A673 (cell line): Measurements from ENCODE around the gene CHGA. TPM values are rescaled to one million over a fixed set of nuclear protein-coding genes. Genes with fewer than 3 reads are reported as not detected.
A peak's percentile ranks its signal among the peaks of the same experiment; 100 is the strongest.

Experiments used
- Bru-seq: library from RNA; stranded (reverse); fragments of 400-500 nt; gene quantifications from one replicate; lab custom pipeline; 2021; lab: Mats Ljungman, UMichigan
- BruChase-seq, 2 experiments: library from RNA; stranded (reverse); fragments of 400-500 nt; gene quantifications; one replicate each; lab custom pipeline; 2021; lab: Mats Ljungman, UMichigan
- BruUV-seq: library from RNA; stranded (reverse); fragments of 400-500 nt; replicated peaks from 2 replicates; lab custom pipeline; 2021; lab: Mats Ljungman, UMichigan
- CTCF ChIA-PET: fragments of 300-600 bp; sonication (Branson Sonifier 250); formaldehyde crosslinking; loops from one replicate; lab custom pipeline; 2022; ENCODE audit warnings: antibody characterized with exemption; lab: Charles Lee
- POLR2A ChIA-PET: fragments of 300-600 bp; sonication (Branson Sonifier 250); formaldehyde crosslinking; loops from one replicate; lab custom pipeline; 2022; ENCODE audit warnings: antibody characterized with exemption; ENCODE audit not compliant: low non-redundant PET; lab: Charles Lee
- DNase-seq: peaks from one replicate; pipeline ENCODE4 v3.0.0-alpha.2; 2015; ENCODE audit warnings: low spot score
- H3K27ac ChIP-seq: fragments of 200-600 bp; sonication (generic); 2 replicates; pipeline ENCODE4 v1.5.1; 2016; ENCODE audit warnings: mixed run types, low read depth, mild to moderate bottlenecking, mixed read lengths, antibody characterized with exemption, low read length; ENCODE audit not compliant: poor library complexity, severe bottlenecking
- H3K27me3 ChIP-seq: fragments of 200-600 bp; sonication (generic); replicated peaks from 2 replicates; pipeline ENCODE4 v1.6.1; 2017; ENCODE audit warnings: mixed run types, low read depth, mild to moderate bottlenecking, mixed read lengths, antibody characterized with exemption, low read length; ENCODE audit not compliant: insufficient read depth, poor library complexity
- H3K36me3 ChIP-seq: fragments of 200-600 bp; sonication (generic); 2 replicates; pipeline ENCODE4 v1.6.1; 2016; ENCODE audit warnings: mixed run types, mild to moderate bottlenecking, mixed read lengths, antibody characterized with exemption, low read length; ENCODE audit not compliant: insufficient read depth, poor library complexity, severe bottlenecking
- H3K4me1 ChIP-seq: fragments of 200-600 bp; sonication (generic); 2 replicates; pipeline ENCODE4 v1.6.1; 2017; ENCODE audit warnings: mixed run types, mild to moderate bottlenecking, mixed read lengths, antibody characterized with exemption, low read length; ENCODE audit not compliant: insufficient read depth, poor library complexity, severe bottlenecking
- H3K4me3 ChIP-seq: fragments of 200-600 bp; sonication (generic); 2 replicates; pipeline ENCODE4 v1.5.1; 2016; ENCODE audit warnings: low read depth, mixed run types, mild to moderate bottlenecking, mixed read lengths, low read length; ENCODE audit not compliant: poor library complexity, severe bottlenecking
- H3K9me3 ChIP-seq: fragments of 200-600 bp; sonication (generic); 2 replicates; pipeline ENCODE4 v1.6.1; 2016; ENCODE audit warnings: mixed run types, low read depth, mild to moderate bottlenecking, mixed read lengths, antibody characterized with exemption, low read length; ENCODE audit not compliant: poor library complexity, severe bottlenecking
- CTCF ChIP-seq: fragments of 300-800, 200-600 bp; sonication (generic); conservative IDR thresholded peaks from 2 replicates; pipeline ENCODE4 v1.5.1; 2017; ENCODE audit warnings: low read depth, mild to moderate bottlenecking, antibody characterized with exemption, low read length, moderate library complexity, mixed read lengths
- EZH2 ChIP-seq: fragments of 200-600 bp; sonication (generic); IDR thresholded peaks from 2 replicates; pipeline ENCODE4 v1.6.1; 2017; ENCODE audit warnings: borderline replicate concordance, low read depth, mild to moderate bottlenecking, mixed read lengths, antibody characterized with exemption, low read length; ENCODE audit not compliant: poor library complexity, severe bottlenecking
- intact Hi-C: fragments of 100-400 bp; cut with micrococcal nuclease; formaldehyde crosslinking; loops from one replicate; pipeline ENCODE4 v1.10.0; 2022; ENCODE audit not compliant: unreplicated experiment
- long read RNA-seq: library from polyadenylated mRNA; stranded (forward); transcript quantifications from one replicate; pipeline ENCODE4 v2.0.0, GENCODE V29; 2022
- total RNA-seq: library from RNA; stranded (reverse); gene quantifications from 2 replicates; pipeline ENCODE4 v1.2.3, GENCODE V29; 2021

The CHGA gene
- 12.7 and 14.8 TPM in 2 replicates for total RNA-seq
- percentile 42 among the genes with signal in this experiment for Bru-seq, nascent RNA
- percentile 37 among the genes with signal in this experiment for BruChase-seq, experiment 1, labeled RNA remaining after a 2-hour chase
- BruChase-seq, experiment 2, labeled RNA remaining after a 6-hour chase: percentile 51 among the genes with signal in this experiment
- long read RNA-seq, transcript CHGA-201 (8 exons, 2,063 nt): major isoform, 7 of 14 reads
- long read RNA-seq, partial matches to known transcripts: 6 of 14 reads
- long read RNA-seq, other reads (novel, unspliced or antisense): 1 of 14 reads

DNA sequence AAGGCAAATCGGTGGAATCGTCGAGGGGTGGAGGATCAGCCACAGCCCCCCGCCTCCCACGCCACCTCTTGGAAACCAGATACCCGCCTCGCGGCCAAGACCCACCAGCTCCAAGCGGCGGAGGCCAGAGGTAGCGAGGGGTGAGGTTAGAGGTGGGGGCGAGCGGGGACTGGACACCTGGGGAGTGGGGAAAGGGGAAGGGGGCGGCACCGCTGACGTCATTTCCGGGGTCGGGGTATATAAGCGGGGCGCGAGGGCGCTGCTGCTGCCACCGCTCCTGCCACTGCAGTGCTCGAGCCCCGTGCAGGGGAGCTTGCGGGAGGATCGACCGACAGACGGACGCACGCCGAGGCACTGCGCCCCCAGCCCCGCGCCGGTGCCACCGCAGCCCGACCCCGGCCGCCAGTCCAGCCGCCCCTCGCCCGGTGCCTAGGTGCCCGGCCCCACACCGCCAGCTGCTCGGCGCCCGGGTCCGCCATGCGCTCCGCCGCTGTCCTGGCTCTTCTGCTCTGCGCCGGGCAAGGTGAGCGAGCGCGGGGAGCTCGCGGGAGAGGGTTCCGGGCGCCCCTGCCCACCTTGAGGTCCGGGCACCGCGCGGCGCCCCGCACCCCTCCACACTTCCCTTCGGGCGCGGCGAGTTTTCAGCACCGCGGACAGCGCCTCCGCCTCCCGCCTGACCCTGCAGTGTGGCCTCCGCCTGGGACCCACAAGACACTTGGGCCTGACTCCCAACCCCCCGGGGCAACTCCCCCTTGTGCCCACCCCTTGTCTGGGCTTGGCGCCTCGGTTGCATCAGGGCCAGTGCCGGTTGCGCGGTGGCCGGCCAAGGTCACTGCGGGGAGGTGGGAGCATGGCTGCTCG is at the start of gene CHGA:
CHGA (plus strand) TSS at position 268 of the 861 bp plus-strand sequence; CDS start at position 478, 210 bp downstream.
- Histone ChIP-seq H3K4me1 (peaks cover 19% of the 10 kb centered on the region), H3K27ac (no peak within 1 kb of the TSS), H3K4me3 (peak within 1 kb of the TSS; percentile 40), H3K36me3 (no peaks in the 10 kb centered on the region), H3K9me3 (no peaks in the 10 kb centered on the region), H3K27me3 (peaks cover 19% of the 10 kb centered on the region)
- CTCF ChIA-PET: no interaction called here
- intact Hi-C loops: no loop called here
- POLR2A ChIA-PET: interaction anchor here (0.6 kb wide), 1 partner anchor 11 kb away, joined by 3 read pairs; no protein-coding TSS in a partner anchor
- TF ChIP-seq EZH2 (no peak), CTCF (no peak)
- DNase-seq: peak; percentile 65
- no TSS peak for BruUV-seq

DNA sequence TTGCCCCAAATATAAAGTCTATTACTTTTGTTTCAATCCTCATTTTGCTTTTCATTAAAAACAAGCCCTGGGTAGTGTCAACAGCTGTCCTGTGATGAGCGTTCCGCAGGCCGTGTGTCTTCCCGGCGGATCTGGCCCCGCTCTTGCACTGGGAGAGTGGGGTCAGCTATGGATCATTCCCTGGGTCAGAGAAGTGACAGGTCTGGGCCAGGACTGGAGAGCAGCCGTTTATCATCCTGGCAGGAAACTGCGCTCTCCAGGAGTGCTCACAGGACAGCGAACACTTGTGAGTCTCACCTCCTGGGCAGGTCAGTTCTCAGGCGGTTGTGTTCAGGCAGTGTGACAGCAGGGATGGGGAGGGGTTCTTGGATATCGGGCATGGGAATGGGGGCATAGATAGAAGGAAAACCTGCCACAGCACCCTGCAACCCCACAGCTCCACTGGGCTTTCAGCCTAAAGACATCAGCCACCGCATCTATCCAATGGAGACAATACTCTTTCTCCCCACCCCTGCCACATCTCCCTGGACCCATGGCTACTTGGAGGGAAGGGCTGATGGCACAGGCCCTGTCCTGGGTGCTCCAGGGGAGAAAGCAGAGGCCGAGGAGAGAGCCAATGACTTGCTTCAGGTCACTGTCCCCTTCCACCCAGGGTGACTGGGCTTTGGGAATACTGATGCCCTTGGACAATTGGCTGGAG is 47.8 kb upstream of the CHGA start:
- ChIA-PET CTCF (no interaction called here), POLR2A (no interaction called here)
- TF ChIP-seq EZH2 (no peak), CTCF (no peak)
- no peaks in the 10 kb centered on the region for H3K4me1 ChIP-seq
- no TSS peak for BruUV-seq
- intact Hi-C loops: no loop called here
- H3K4me3 ChIP-seq: no peak overlapping the region
- peaks cover 49% of the 10 kb centered on the region for H3K27me3 ChIP-seq
- no peak overlapping the region for H3K27ac ChIP-seq
- H3K36me3 ChIP-seq: no peaks in the 10 kb centered on the region
- no peak for DNase-seq
- H3K9me3 ChIP-seq: no peaks in the 10 kb centered on the region

GRCh38 chr14:92877757-92878431 is 45.1 kb upstream of the CHGA start:
- Histone ChIP-seq H3K36me3 (no peaks in the 10 kb centered on the region), H3K27ac (no peak overlapping the region), H3K4me3 (no peak overlapping the region), H3K4me1 (no peaks in the 10 kb centered on the region), H3K27me3 (peaks cover 73% of the 10 kb centered on the region), H3K9me3 (no peaks in the 10 kb centered on the region)
- no peak for DNase-seq
- POLR2A ChIA-PET: no interaction called here
- intact Hi-C loops: no loop called here
- CTCF ChIA-PET: no interaction called here
- TF ChIP-seq CTCF (no peak), EZH2 (no peak)
- BruUV-seq: no TSS peak
